Measurements from ENCODE around the gene ASTN2. TPM values are rescaled to one million over a fixed set of nuclear protein-coding genes. Genes with fewer than 3 reads are reported as not detected.

ASTN2 gene
- polyA plus RNA-seq, 1 donor from 2014 or later, result 6.8 TPM

GRCh38 chr9:117000196-117000723, 414.6 kb downstream of the ASTN2 start:
- no peak overlapping the region for H3K9ac ChIP-seq (ENCODE audit: low read length)
- TF ChIP-seq MXI1 (conservative IDR thresholded peaks at IDR 0.05; ENCODE audit: poor library complexity, severe bottlenecking), result no peak
- no peak for TF ChIP-seq TAF1 (IDR thresholded peaks at IDR 0.05; ENCODE audit: low read depth)
- no peak for TF ChIP-seq REST (IDR thresholded peaks at IDR 0.05; ENCODE audit: borderline replicate concordance)
- no peak for TF ChIP-seq CTCF (IDR thresholded peaks at IDR 0.05; ENCODE audit: poor library complexity, severe bottlenecking)
- no peak for TF ChIP-seq RAD21 (conservative IDR thresholded peaks at IDR 0.05)
- no peak for TF ChIP-seq EP300 (conservative IDR thresholded peaks at IDR 0.05; ENCODE audit: poor library complexity, severe bottlenecking)
- TF ChIP-seq POLR2AphosphoS5 (IDR thresholded peaks at IDR 0.05), result no peak
- TF ChIP-seq SMC3 (conservative IDR thresholded peaks at IDR 0.05; ENCODE audit: poor library complexity), result no peak
- no peak for TF ChIP-seq EZH2 (IDR thresholded peaks at IDR 0.05; ENCODE audit: borderline replicate concordance, insufficient read depth, low read length, poor library complexity, severe bottlenecking)
- no peaks in the 10 kb centered on the region for H3F3A ChIP-seq (ENCODE audit: insufficient read depth, low read length, poor library complexity, severe bottlenecking)
- no peaks in the 10 kb centered on the region for H3K79me2 ChIP-seq (replicated peaks; ENCODE audit: insufficient read depth, low read length)
- H3K9me3 ChIP-seq (ENCODE audit: low read length), result no peaks in the 10 kb centered on the region
- no peak overlapping the region for H3K4me2 ChIP-seq (ENCODE audit: low read length)
- H3K9me2 ChIP-seq (ENCODE audit: insufficient read depth, low read length), result no peaks in the 10 kb centered on the region
- H4K20me1 ChIP-seq (ENCODE audit: insufficient read depth), result no peaks in the 10 kb centered on the region
- H3K36me3 ChIP-seq (ENCODE audit: insufficient read depth, low read length), result no peaks in the 10 kb centered on the region
- H3K4me3 ChIP-seq (ENCODE audit: low read length), result no peak overlapping the region
- H3K27me3 ChIP-seq (ENCODE audit: insufficient read depth, low read depth, low read length), result no peaks in the 10 kb centered on the region
- H3K27ac ChIP-seq (ENCODE audit: low read length), result no peak overlapping the region
- H2AFZ ChIP-seq (ENCODE audit: low read depth, low read length), result no peak overlapping the region

- no peak for TF ChIP-seq POLR2AphosphoS5 (IDR thresholded peaks at IDR 0.05)
- no peak for TF ChIP-seq SMC3 (conservative IDR thresholded peaks at IDR 0.05; ENCODE audit: poor library complexity)
- TF ChIP-seq CTCF (IDR thresholded peaks at IDR 0.05; ENCODE audit: poor library complexity, severe bottlenecking), result no peak
- no peak for TF ChIP-seq MXI1 (conservative IDR thresholded peaks at IDR 0.05; ENCODE audit: poor library complexity, severe bottlenecking)
- TF ChIP-seq REST (IDR thresholded peaks at IDR 0.05; ENCODE audit: borderline replicate concordance), result no peak
- no peak for TF ChIP-seq EZH2 (IDR thresholded peaks at IDR 0.05; ENCODE audit: borderline replicate concordance, insufficient read depth, low read length, poor library complexity, severe bottlenecking)
- no peak for TF ChIP-seq RAD21 (conservative IDR thresholded peaks at IDR 0.05)
- TF ChIP-seq TAF1 (IDR thresholded peaks at IDR 0.05; ENCODE audit: low read depth), result no peak
- no peak for TF ChIP-seq EP300 (conservative IDR thresholded peaks at IDR 0.05; ENCODE audit: poor library complexity, severe bottlenecking)
- no peaks in the 10 kb centered on the region for H3K36me3 ChIP-seq (ENCODE audit: insufficient read depth, low read length)
- no peaks in the 10 kb centered on the region for H3K9me3 ChIP-seq (ENCODE audit: low read length)
- H3F3A ChIP-seq (ENCODE audit: insufficient read depth, low read length, poor library complexity, severe bottlenecking), result no peaks in the 10 kb centered on the region
- H2AFZ ChIP-seq (ENCODE audit: low read depth, low read length), result no peak overlapping the region
- H3K4me2 ChIP-seq (ENCODE audit: low read length), result no peak overlapping the region
- H3K4me3 ChIP-seq (ENCODE audit: low read length), result no peak overlapping the region
- H3K27ac ChIP-seq (ENCODE audit: low read length), result no peak overlapping the region
- no peaks in the 10 kb centered on the region for H3K9me2 ChIP-seq (ENCODE audit: insufficient read depth, low read length)
- no peaks in the 10 kb centered on the region for H4K20me1 ChIP-seq (ENCODE audit: insufficient read depth)
- H3K79me2 ChIP-seq (replicated peaks; ENCODE audit: insufficient read depth, low read length), result no peaks in the 10 kb centered on the region
- H3K27me3 ChIP-seq (ENCODE audit: insufficient read depth, low read depth, low read length), result no peaks in the 10 kb centered on the region
- H3K9ac ChIP-seq (ENCODE audit: low read length), result no peak overlapping the region
Measured at GRCh38 chr9:116998305-116998704, 416.6 kb downstream of the ASTN2 start.
